ENCODE results near the gene ZNF787. TPM values are rescaled to one million over a fixed set of nuclear protein-coding genes. Genes with fewer than 3 reads are reported as not detected.

The ZNF787 gene
- total RNA-seq, 1 experiment from 2014 or later = 54.6 TPM

- no peaks in the 10 kb centered on the region for H3K23me2 ChIP-seq (ENCODE audit: insufficient read length, low read depth, low read length, poor library complexity, severe bottlenecking)
- H3K36me3 Mint-ChIP-seq (ENCODE audit: insufficient read depth in 1 of 3, low read depth in 3 of 3) = peaks cover 19 to 45% (median 34%) of the 10 kb centered on the region in 3 experiments
- H3K18ac ChIP-seq (ENCODE audit: insufficient read length, low read depth, low read length) = no peak overlapping the region
- no peak overlapping the region for H3K4me3 Mint-ChIP-seq
- H2BK5ac ChIP-seq (ENCODE audit: insufficient read length, low read length) = no peak overlapping the region
- no peak overlapping the region for H2BK15ac ChIP-seq (ENCODE audit: low read depth, low read length)
- no peak overlapping the region for H3K56ac ChIP-seq (ENCODE audit: insufficient read length, low read depth, low read length)
- no peak overlapping the region for H2BK120ac ChIP-seq (ENCODE audit: low read depth, low read length, poor library complexity, severe bottlenecking)
- no peaks in the 10 kb centered on the region for H4K20me1 ChIP-seq (ENCODE audit: control insufficient read depth, insufficient read depth, insufficient read length)
- H2BK12ac ChIP-seq (ENCODE audit: insufficient read length, low read depth, low read length) = no peak overlapping the region
- WGBS (ENCODE audit: extremely low coverage, insufficient read length, low lambda C conversion rate) = no CpG with 5 or more reads among the region's 66 CpGs
- H3T11ph ChIP-seq (ENCODE audit: low read length) = no peak overlapping the region
- H3K79me1 ChIP-seq (ENCODE audit: insufficient read depth, low read depth, low read length, poor library complexity, severe bottlenecking) = peaks cover 10% of the 10 kb centered on the region
- H3K9me3 ChIP-seq (ENCODE audit: control insufficient read depth, low read depth, low read length) = no peaks in the 10 kb centered on the region
- no peaks in the 10 kb centered on the region; the same call in 1 of the 2 replicates for H3K27me3 Mint-ChIP-seq (ENCODE audit: low read depth)
- H3K9me3 Mint-ChIP-seq = peaks cover 6 to 12% of the 10 kb centered on the region in 2 experiments; a peak in 3 of 5 replicates
- no peak overlapping the region for H3K14ac ChIP-seq (ENCODE audit: insufficient read depth, low read length)
- H3K27ac ChIP-seq (ENCODE audit: insufficient read length, low read depth, low read length) = no peak overlapping the region
- no peak overlapping the region for H3K9ac ChIP-seq (ENCODE audit: extremely low read depth, insufficient read length, low read length)
- H4K91ac ChIP-seq (ENCODE audit: insufficient read length, low read depth, low read length) = no peak overlapping the region
- no peaks in the 10 kb centered on the region for H3K27me3 ChIP-seq (ENCODE audit: insufficient read depth, low read length)
- H3K4me1 Mint-ChIP-seq = peaks cover 33 to 36% of the 10 kb centered on the region in 2 experiments
- H3K79me2 ChIP-seq (ENCODE audit: insufficient read depth, low read length) = no peaks in the 10 kb centered on the region; the same call in 1 of the 2 replicates
- no peak overlapping the region for H4K8ac ChIP-seq (replicated peaks; ENCODE audit: insufficient read length, low read depth, low read length)
- no peak overlapping the region for H3K4ac ChIP-seq (ENCODE audit: low read depth, low read length)
- no peak for DNase-seq
- H3K4me2 ChIP-seq (ENCODE audit: insufficient read depth, insufficient read length, low read length) = no peak overlapping the region
- H2AK5ac ChIP-seq (ENCODE audit: insufficient read length, low read length) = no peak overlapping the region
- H2AFZ ChIP-seq (ENCODE audit: low read length) = no peak overlapping the region
- no peaks in the 10 kb centered on the region for H3K4me1 ChIP-seq (ENCODE audit: insufficient read depth, low read length)
- no peak overlapping the region for H3K27ac Mint-ChIP-seq
- H3K23ac ChIP-seq (ENCODE audit: insufficient read length, low read depth, low read length) = no peak overlapping the region
- no peak overlapping the region for H2BK20ac ChIP-seq (ENCODE audit: low read depth, low read length, poor library complexity, severe bottlenecking)
- no peak overlapping the region for H4K5ac ChIP-seq (ENCODE audit: insufficient read length, low read depth, low read length)
- TF ChIP-seq, protein P1, sequence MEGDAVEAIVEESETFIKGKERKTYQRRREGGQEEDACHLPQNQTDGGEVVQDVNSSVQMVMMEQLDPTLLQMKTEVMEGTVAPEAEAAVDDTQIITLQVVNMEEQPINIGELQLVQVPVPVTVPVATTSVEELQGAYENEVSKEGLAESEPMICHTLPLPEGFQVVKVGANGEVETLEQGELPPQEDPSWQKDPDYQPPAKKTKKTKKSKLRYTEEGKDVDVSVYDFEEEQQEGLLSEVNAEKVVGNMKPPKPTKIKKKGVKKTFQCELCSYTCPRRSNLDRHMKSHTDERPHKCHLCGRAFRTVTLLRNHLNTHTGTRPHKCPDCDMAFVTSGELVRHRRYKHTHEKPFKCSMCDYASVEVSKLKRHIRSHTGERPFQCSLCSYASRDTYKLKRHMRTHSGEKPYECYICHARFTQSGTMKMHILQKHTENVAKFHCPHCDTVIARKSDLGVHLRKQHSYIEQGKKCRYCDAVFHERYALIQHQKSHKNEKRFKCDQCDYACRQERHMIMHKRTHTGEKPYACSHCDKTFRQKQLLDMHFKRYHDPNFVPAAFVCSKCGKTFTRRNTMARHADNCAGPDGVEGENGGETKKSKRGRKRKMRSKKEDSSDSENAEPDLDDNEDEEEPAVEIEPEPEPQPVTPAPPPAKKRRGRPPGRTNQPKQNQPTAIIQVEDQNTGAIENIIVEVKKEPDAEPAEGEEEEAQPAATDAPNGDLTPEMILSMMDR (conservative IDR thresholded peaks at IDR 0.05) = no peak
Observed at GRCh38 chr19:56088497-56089215, 32.4 kb downstream of the ZNF787 start.
